ENCODE data around the gene MTREX. TPM values are rescaled to one million over a fixed set of nuclear protein-coding genes. Genes with fewer than 3 reads are reported as not detected.

The MTREX gene
- total and polyA plus RNA-seq, 10 of the 15 experiments (the other 5 are each of a cell fraction or from before 2014, with no cell fraction given) = 20.1 to 102 (median 49.0) TPM

DNA sequence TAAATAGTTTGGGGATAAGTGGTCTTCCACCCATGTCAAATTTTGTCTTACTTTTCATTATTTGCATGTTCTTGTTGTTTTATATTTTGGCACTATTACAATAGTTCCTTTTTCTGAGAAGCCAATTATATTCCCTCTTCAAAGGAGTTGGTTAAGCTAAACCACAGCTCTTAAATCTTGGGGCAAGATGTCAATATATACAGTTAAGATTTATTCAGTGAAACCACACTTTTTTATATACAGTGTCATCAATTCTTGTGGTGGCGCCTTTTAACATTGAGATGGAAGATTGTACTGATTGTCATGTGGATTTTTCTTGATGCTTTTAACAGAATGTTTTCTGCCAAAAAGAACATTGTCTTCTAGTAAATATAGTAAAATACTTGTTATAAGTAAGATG is 104.1 kb downstream of the MTREX start:
- H3K4me2 ChIP-seq (ENCODE audit: control insufficient read depth, insufficient read depth) = no peak overlapping the region
- SMC1A ChIA-PET (ENCODE audit: uncharacterized antibody, unreplicated experiment) = no interaction called here
- in situ Hi-C loops (cut with MboI) (no loop called here), intact Hi-C loops (cut with micrococcal nuclease; ENCODE audit: unreplicated experiment) (no loop called here)
- CTCF ChIA-PET = no interaction called here
- H3K4me3 ChIP-seq = no peak overlapping the region
- POLR2A ChIA-PET = no interaction called here
- no peak for DNase-seq (ENCODE audit: low read depth, low spot score)
- H3K36me3 ChIP-seq (ENCODE audit: control insufficient read depth in 2 of 2, insufficient read depth in 2 of 2, low read length in 1 of 2) = peaks cover 0 to 10% of the 10 kb centered on the region in 2 experiments; a peak in 3 of 4 replicates
- no peak overlapping the region for H2AFZ ChIP-seq (ENCODE audit: control insufficient read depth, low read depth, low read length)
- no TSS peak for BruUV-seq (replicated peaks)
- FAIRE-seq = no peak
- no peak overlapping the region for H3K9ac ChIP-seq (ENCODE audit: control insufficient read depth, insufficient read depth, low read length)
- RAD21 ChIA-PET (ENCODE audit: unreplicated experiment) = interaction anchor here (1.2 kb wide), 1 partner anchor 280 kb away, joined by 3 read pairs; no protein-coding TSS in a partner anchor
- no peaks in the 10 kb centered on the region; the same call in 2 of the 3 replicates for H3K9me3 ChIP-seq (replicated peaks; ENCODE audit: control insufficient read depth, insufficient read depth, low read length)
- no peaks in the 10 kb centered on the region for H3K27me3 ChIP-seq (replicated peaks in 1 of 2; ENCODE audit: control insufficient read depth in 2 of 2, insufficient read depth in 2 of 2, low read length in 1 of 2)
- H3K27ac ChIP-seq (ENCODE audit: control insufficient read depth, insufficient read depth) = no peak overlapping the region
- 100% methylated on average over 1 of the region's 1 CpG for WGBS (ENCODE audit: insufficient coverage, insufficient replicate concordance, low lambda C conversion rate, missing lambda C conversion rate)
- no peaks in the 10 kb centered on the region for H4K20me1 ChIP-seq (ENCODE audit: control insufficient read depth, insufficient read depth)
- H3K4me1 ChIP-seq (ENCODE audit: control insufficient read depth, insufficient read depth, low read length) = no peaks in the 10 kb centered on the region; the same call in 1 of the 2 replicates
- H3K79me2 ChIP-seq (ENCODE audit: control insufficient read depth, insufficient read depth, low read length) = no peaks in the 10 kb centered on the region
- ATAC-seq = no peak
- TF ChIP-seq, protein P1, sequence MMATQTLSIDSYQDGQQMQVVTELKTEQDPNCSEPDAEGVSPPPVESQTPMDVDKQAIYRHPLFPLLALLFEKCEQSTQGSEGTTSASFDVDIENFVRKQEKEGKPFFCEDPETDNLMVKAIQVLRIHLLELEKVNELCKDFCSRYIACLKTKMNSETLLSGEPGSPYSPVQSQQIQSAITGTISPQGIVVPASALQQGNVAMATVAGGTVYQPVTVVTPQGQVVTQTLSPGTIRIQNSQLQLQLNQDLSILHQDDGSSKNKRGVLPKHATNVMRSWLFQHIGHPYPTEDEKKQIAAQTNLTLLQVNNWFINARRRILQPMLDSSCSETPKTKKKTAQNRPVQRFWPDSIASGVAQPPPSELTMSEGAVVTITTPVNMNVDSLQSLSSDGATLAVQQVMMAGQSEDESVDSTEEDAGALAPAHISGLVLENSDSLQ (IDR thresholded peaks at IDR 0.05) = no peak
- TF ChIP-seq, protein P2, sequence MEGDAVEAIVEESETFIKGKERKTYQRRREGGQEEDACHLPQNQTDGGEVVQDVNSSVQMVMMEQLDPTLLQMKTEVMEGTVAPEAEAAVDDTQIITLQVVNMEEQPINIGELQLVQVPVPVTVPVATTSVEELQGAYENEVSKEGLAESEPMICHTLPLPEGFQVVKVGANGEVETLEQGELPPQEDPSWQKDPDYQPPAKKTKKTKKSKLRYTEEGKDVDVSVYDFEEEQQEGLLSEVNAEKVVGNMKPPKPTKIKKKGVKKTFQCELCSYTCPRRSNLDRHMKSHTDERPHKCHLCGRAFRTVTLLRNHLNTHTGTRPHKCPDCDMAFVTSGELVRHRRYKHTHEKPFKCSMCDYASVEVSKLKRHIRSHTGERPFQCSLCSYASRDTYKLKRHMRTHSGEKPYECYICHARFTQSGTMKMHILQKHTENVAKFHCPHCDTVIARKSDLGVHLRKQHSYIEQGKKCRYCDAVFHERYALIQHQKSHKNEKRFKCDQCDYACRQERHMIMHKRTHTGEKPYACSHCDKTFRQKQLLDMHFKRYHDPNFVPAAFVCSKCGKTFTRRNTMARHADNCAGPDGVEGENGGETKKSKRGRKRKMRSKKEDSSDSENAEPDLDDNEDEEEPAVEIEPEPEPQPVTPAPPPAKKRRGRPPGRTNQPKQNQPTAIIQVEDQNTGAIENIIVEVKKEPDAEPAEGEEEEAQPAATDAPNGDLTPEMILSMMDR (IDR thresholded peaks at IDR 0.05 in 2 of 3, conservative IDR thresholded peaks at IDR 0.05 in 1 of 3; ENCODE audit: control insufficient read depth in 2 of 3, extremely low read depth in 1 of 3, insufficient read depth in 1 of 3, low read depth in 3 of 3, low read length in 3 of 3) = no peak
- TF ChIP-seq SPI1 (IDR thresholded peaks at IDR 0.05; ENCODE audit: borderline replicate concordance, insufficient read depth, low read depth, low read length) (no peak), CHD2 (IDR thresholded peaks at IDR 0.05; ENCODE audit: borderline replicate concordance, low read depth, low read length) (no peak), KAT2A (conservative IDR thresholded peaks at IDR 0.05; ENCODE audit: control insufficient read depth, low read depth, low read length) (no peak), BACH1 (IDR thresholded peaks at IDR 0.05; ENCODE audit: borderline replicate concordance) (no peak), MEF2A (IDR thresholded peaks at IDR 0.05; ENCODE audit: insufficient read depth, low read depth, low read length) (no peak), MEF2B (IDR thresholded peaks at IDR 0.05; ENCODE audit: partially characterized antibody, poor library complexity, severe bottlenecking) (no peak), MYB (IDR thresholded peaks at IDR 0.05; ENCODE audit: borderline replicate concordance, low read depth, low read length) (no peak), SREBF2 (IDR thresholded peaks at IDR 0.05; ENCODE audit: low read length) (no peak), ZNF274 (IDR thresholded peaks at IDR 0.05; ENCODE audit: insufficient read depth, insufficient read length) (no peak), EED (IDR thresholded peaks at IDR 0.05; ENCODE audit: low read depth) (no peak), NRF1 (conservative IDR thresholded peaks at IDR 0.05; ENCODE audit: low read depth, low read length) (no peak)
- TF ChIP-seq, protein P3, sequence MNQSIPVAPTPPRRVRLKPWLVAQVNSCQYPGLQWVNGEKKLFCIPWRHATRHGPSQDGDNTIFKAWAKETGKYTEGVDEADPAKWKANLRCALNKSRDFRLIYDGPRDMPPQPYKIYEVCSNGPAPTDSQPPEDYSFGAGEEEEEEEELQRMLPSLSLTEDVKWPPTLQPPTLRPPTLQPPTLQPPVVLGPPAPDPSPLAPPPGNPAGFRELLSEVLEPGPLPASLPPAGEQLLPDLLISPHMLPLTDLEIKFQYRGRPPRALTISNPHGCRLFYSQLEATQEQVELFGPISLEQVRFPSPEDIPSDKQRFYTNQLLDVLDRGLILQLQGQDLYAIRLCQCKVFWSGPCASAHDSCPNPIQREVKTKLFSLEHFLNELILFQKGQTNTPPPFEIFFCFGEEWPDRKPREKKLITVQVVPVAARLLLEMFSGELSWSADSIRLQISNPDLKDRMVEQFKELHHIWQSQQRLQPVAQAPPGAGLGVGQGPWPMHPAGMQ (IDR thresholded peaks at IDR 0.05; ENCODE audit: borderline replicate concordance) = no peak
- TF ChIP-seq, protein P4, sequence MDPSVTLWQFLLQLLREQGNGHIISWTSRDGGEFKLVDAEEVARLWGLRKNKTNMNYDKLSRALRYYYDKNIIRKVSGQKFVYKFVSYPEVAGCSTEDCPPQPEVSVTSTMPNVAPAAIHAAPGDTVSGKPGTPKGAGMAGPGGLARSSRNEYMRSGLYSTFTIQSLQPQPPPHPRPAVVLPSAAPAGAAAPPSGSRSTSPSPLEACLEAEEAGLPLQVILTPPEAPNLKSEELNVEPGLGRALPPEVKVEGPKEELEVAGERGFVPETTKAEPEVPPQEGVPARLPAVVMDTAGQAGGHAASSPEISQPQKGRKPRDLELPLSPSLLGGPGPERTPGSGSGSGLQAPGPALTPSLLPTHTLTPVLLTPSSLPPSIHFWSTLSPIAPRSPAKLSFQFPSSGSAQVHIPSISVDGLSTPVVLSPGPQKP (IDR thresholded peaks at IDR 0.05; ENCODE audit: low read depth, low read length) = no peak
- TF ChIP-seq, protein P5, sequence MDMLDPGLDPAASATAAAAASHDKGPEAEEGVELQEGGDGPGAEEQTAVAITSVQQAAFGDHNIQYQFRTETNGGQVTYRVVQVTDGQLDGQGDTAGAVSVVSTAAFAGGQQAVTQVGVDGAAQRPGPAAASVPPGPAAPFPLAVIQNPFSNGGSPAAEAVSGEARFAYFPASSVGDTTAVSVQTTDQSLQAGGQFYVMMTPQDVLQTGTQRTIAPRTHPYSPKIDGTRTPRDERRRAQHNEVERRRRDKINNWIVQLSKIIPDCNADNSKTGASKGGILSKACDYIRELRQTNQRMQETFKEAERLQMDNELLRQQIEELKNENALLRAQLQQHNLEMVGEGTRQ (IDR thresholded peaks at IDR 0.05; ENCODE audit: borderline replicate concordance, low read depth, low read length) = no peak
